ENCODE data around the gene PLEKHO2. TPM values are rescaled to one million over a fixed set of nuclear protein-coding genes. Genes with fewer than 3 reads are reported as not detected.
"Not testable (repeated sequence)": the region's sequence is repeated elsewhere in the genome, so short reads cannot be mapped to it uniquely, and the experiment has no call there.

The PLEKHO2 gene
- total RNA-seq, result 10 to 100 TPM in 1 of 4 donors, 1 to 10 TPM in 3; 5.6 to 18.3 (median 7.2) TPM

- H3K4me1 ChIP-seq, result peaks cover 27 to 55% (median 29%) of the 10 kb centered on the region in 3 donors
- intact Hi-C loops (cut with DNase I), result loop anchor here (10.0 kb wide), 1 partner anchor 53 kb away; no protein-coding TSS in a partner anchor
- TF ChIP-seq CTCF (IDR thresholded peaks at IDR 0.05) (no peak), POLR2A (IDR thresholded peaks at IDR 0.05) (peak in 2 of 4 donors; percentile 83 to 85)
These were observed at the start of gene PLEKHO2 for GRCh38 chr15:64841344-64842095. TSS of gene PLEKHO2 (plus strand) at chr15:64841915. CDS start at chr15:64842017, 102 bp downstream.

GRCh38 chr15:64792282-64792681 is 49.4 kb upstream of the PLEKHO2 start:
- 71 to 79% methylated on average over 3 of the region's 3 CpGs for whole genome bisulfite sequencing, 2 donors
- H3K4me1 ChIP-seq, result no peaks in the 10 kb centered on the region

More at GRCh38 chr15:64841344-64842095, at the start of gene PLEKHO2:
- no peaks in the 10 kb centered on the region for H3K9me3 ChIP-seq
- peak within 1 kb of the TSS; percentile 90 to 98 (median 94) for H3K27ac ChIP-seq
- H3K36me3 ChIP-seq, result no peaks in the 10 kb centered on the region
- 0% methylated on average over 9 of the region's 75 CpGs for WGBS, 2 donors
- H3K27me3 ChIP-seq, result no peaks in the 10 kb centered on the region
- H3K4me3 ChIP-seq, result peak within 1 kb of the TSS; percentile 82 to 96 (median 84)
- peak; percentile 74 for DNase-seq

GRCh38 chr15:64795299-64795698 is 46.4 kb upstream of the PLEKHO2 start:
- 82 to 89% methylated on average over 5 to 7 of the region's 7 CpGs for WGBS, 2 donors
- H3K36me3 ChIP-seq; DNase-seq; intact Hi-C loops (cut with DNase I); H3K4me3 ChIP-seq; H3K9me3 ChIP-seq; H3K27ac ChIP-seq; H3K27me3 ChIP-seq; H3K4me1 ChIP-seq: not testable (repeated sequence)

More at GRCh38 chr15:64792282-64792681, 49.4 kb upstream of the PLEKHO2 start:
- TF ChIP-seq CTCF (IDR thresholded peaks at IDR 0.05) (no peak), POLR2A (IDR thresholded peaks at IDR 0.05) (no peak)
- Histone ChIP-seq H3K36me3 (no peaks in the 10 kb centered on the region), H3K4me3 (no peak overlapping the region), H3K9me3 (no peaks in the 10 kb centered on the region), H3K27me3 (no peaks in the 10 kb centered on the region), H3K27ac (no peak overlapping the region)
- intact Hi-C loops (cut with DNase I), result no loop called here
- DNase-seq, result no peak

GRCh38 chr15:64795921-64796320 is 45.8 kb upstream of the PLEKHO2 start:
- H3K27me3 ChIP-seq; intact Hi-C loops (cut with DNase I); DNase-seq; H3K4me3 ChIP-seq; H3K4me1 ChIP-seq; H3K9me3 ChIP-seq; H3K27ac ChIP-seq; H3K36me3 ChIP-seq: not testable (repeated sequence)
- WGBS, 2 donors, result 83 to 87% methylated on average over 8 to 9 of the region's 9 CpGs

- H3K4me1 ChIP-seq; DNase-seq; H3K27me3 ChIP-seq; H3K27ac ChIP-seq; H3K9me3 ChIP-seq; intact Hi-C loops (cut with DNase I); H3K4me3 ChIP-seq; H3K36me3 ChIP-seq: not testable (repeated sequence)
- no CpG with 5 or more reads among the region's 29 CpGs for WGBS, 2 donors
These were observed 42.8 kb upstream of the PLEKHO2 start for GRCh38 chr15:64798905-64799304.

GRCh38 chr15:64800476-64800875 is 41.2 kb upstream of the PLEKHO2 start:
- no peak for TF ChIP-seq CTCF (IDR thresholded peaks at IDR 0.05)
- TF ChIP-seq POLR2A (IDR thresholded peaks at IDR 0.05), result no peak
- Histone ChIP-seq H3K4me3 (no peak overlapping the region), H3K4me1 (peaks cover 0 to 7% (median 0%) of the 10 kb centered on the region in 3 donors), H3K9me3 (no peaks in the 10 kb centered on the region), H3K36me3 (no peaks in the 10 kb centered on the region), H3K27me3 (no peaks in the 10 kb centered on the region), H3K27ac (no peak overlapping the region)
- no peak for DNase-seq
- intact Hi-C loops (cut with DNase I), result no loop called here
- 32 to 72% methylated on average over 2 of the region's 2 CpGs for WGBS, 2 donors

Data from esophagus squamous epithelium (tissue), 5 donors.